NCI-H526 treated with DMSO at 0.1 percent for 48 hours (cell line): Measurements from ENCODE around the gene ADIG.
A peak's percentile ranks its signal among the peaks of the same experiment; 100 is the strongest.

ENCODE experiments used
- DNase-seq: peaks from one replicate; lab custom pipeline; 2025; lab: John Stamatoyannopoulos, UW

ADIG gene

DNA sequence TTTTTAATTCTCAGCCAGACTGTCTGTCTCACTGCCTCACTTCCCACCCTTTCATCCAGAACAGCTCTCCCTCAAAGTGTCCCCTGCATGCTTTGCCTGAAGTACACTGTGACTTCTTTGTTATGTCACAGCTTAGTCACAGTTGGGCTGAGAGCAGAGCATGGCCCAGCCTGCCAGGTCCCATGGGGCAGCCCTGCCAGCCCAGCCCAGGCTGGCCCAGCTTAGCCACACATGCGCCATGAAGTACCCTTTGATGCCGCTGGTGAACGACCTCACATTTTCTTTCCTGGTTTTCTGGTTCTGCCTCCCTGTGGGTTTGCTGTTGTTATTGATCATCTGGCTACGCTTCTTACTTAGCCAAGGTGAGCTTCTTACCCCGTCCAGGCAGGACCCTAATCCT, at the start of gene ADIG:
Gene ADIG, plus strand, starts transcription at position 185 of the 400 bp plus-strand sequence. Its CDS starts 54 bp downstream, at position 239.
- DNase-seq = peak; percentile 35

DNA sequence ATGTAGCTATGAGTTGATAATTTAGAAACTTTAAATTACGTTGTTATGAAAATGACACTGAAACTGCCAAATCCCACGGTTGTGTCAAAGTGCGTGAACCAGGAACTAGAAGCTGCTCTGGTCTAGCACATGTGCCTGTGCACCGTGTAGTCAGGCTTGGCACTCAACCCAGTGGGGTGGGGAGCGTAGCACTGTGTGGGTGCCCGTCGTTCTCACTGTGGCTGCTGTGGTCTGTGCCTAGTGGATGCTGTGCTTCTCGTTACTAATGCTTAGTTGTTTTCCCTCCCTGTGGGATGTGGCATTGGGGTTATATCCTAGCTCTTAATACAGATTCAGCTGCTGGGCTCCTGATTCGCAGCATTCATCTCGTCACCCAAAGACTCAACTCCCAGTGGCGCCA, 46.2 kb upstream of the ADIG start:
- no peak for DNase-seq

DNA sequence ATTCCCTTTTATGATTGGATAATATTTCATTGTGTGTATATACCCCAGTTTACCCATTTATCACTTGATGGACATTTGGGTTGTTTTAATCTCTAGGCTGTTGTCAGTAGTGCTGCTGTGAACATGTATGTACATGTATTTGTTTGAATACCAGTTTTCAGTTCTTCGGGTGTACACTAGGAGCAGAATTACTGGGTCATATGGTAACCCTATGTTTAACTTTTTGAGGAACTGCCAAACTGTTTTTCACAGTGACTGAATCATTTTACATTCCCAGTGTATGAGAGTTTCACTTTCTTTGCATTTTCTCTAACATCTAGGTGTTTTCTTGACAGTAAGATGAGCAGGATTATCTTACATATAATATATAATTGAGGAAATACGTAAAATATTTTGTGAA, 44.7 kb upstream of the ADIG start:
- DNase-seq = no peak

DNA sequence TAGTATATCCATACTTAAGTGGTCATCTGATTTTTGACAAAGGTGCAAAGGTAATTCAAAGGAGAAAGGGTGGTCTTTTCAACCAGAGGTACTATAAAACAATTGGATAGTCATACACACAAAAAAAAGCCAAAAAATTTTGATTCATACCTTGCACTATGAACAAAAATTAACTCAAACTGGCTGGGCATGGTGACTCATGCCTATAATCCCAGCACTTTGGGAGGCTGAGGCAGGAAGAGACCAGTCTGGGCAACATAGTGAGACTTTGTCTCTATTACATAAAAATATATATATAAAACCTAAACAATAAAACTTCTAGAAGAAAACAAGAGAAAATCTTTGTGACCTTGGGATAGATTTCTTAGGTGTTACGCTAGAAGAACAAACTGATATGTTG, 43.8 kb upstream of the ADIG start:
- DNase-seq = no peak

DNA sequence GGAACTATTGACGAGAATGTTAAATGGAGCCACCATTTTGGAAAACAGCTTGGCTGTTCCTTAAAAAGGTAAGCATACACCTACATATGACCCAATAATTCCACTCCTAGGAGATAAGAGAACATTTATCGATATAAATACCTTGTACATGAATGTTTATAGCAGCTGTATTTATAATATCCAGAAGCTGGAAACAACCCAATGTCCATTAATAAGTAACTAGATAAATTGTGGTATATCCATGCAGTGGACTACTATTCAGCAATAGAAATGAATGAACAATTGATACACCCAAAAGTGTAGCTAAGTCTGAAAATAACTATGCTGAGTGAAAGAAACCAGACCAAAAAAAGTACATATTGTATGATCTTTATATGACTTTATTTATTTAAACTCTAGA, 42.2 kb upstream of the ADIG start:
- DNase-seq = no peak

DNA sequence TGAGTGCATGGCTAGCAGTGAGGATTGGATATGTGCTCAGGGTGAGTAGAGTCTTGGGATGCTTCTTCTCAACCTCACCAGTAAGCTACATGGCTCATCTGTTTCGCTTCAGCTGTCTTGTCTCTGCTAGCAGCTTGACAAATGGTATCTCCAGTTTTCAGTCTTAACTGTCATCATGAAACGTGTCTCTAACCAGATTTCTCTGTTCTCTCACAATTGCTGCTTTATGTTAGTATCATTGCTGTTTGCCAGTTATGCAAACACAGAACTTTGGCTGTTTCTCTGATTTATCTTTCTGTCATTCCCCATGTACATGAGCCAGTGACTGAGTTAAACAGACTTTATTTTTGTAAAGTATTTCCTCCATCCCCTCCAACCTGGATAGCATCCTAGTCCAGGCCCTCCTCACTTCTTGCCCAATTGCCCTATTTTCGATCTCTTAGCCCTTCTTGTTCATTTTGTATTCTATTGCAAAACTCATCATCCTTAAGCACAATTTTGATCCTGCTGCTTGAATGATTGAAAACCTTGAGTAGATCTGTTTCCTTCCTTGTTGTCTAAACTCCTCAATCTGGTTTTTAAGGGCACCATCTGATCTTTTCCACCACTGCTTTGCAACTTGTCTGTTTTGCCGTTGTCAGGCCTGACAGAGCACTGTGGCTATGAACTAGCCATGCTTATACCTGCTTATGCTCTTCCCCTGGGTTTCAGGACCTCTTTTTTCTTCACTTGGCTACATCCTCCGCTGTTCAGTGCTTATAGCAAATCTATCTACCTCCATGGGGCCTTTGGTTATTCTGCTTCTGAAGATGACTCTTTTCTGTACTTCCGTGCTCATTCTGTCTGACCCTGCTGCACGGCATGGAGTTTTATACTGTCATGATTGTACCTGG, 37.7 kb upstream of the ADIG start:
- peak; percentile 24 for DNase-seq

DNA sequence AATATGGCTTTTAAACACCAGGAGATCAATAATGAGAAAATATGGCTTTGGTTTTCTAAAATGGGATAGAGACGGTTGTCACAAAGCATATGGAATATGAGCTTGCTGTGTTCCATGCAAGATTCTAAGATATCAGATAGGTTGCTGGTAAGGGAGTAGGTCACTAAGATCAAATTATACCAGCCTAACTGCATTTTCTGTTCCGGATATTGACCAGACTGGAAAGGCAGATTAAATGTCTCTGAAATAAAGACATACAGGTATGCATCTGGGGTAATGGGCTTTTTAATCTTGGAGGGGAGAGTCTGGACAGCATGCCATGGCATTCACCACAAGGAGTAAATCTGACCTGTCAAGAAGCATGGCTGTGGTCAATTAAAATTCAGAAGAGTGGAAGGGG, 35.2 kb upstream of the ADIG start:
- DNase-seq = no peak

DNA sequence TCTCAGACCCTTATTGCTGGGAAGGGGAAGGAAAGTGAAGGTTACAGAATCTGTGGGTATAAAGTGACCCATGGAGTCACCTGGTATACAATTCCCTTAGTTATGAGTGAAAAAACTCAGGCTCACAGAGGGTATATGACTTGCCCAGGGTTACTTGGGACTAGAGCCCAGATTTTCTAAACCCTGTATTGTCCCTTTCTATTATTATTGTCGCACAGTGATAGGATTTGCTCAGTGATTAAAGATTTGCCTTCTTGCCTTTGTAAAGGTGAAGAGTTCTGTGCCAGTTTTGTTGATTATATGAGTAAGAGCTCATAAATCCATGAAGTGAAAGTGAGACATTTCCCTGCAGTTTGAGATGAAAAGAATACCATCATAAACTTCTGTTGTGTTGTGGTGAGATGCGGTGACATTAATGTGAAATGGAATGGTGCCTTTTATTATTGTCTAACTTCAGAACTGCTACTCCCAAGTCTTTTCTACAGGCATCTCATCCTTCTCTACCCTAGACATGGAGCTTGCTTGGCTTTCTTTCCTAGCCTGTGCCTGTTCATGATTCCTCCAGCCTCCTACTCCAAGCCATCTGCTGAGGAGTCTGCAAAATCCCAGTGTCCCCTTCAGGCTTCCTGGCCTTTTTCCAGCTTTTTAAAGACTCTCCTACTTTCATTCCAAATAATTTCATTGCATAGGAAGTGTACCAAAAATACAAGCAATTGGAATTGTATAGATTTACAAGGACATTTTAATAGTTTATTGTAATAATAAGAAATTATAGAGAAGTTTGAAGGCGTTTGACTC, 33.5 kb upstream of the ADIG start:
- no peak for DNase-seq

DNA sequence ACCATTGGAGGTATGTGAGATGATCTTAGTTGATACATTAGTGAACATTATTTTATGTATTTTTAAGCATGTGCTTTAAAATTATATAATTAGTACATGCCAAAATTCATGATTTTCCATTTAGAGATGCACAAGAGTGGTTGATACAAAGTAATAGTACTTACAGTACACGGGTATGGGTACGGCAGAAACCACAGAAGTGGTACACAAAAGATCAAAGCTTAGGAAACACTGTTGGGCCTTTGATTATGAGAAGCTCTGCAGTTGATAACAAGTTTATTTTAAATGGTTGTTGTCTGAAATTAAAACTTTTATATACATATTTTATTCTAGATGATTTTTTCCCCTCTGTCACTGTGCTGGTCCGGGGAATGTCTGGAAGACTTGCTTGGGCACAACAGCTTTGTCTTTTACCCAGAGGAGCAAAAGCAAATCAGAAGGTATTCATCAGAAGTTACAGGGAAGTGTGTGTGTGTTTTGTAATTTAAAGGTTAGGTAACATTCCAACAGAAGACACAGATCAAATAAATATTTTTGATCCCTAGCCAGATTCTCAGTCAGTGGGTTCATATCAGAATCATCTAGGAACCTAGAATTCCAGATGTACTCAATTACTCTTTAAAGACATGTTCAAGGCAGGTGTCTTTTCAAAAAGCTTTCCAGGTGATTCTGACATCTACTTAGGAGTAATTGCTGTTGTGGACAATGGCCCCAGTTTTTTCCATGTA, 32.5 kb upstream of the ADIG start:
- no peak for DNase-seq

DNA sequence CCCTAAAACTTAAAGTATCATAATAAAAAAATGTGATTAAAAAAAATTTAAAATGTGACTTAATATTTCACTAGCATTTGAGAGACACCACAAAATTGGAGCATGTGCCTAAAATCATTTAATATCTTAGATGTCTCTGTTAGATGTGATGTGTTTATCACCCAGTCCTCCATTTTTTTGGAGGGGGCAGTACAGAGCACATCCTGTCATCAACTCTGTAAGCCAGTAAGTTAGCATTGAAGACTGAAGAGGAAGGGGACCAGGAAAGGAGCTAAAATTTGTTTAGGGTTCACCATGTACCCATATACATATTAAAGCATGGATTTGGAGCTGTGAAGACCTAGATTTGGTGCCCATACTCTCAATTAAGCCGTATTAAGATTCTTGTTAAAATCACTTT, 30.7 kb upstream of the ADIG start:
- DNase-seq = no peak

DNA sequence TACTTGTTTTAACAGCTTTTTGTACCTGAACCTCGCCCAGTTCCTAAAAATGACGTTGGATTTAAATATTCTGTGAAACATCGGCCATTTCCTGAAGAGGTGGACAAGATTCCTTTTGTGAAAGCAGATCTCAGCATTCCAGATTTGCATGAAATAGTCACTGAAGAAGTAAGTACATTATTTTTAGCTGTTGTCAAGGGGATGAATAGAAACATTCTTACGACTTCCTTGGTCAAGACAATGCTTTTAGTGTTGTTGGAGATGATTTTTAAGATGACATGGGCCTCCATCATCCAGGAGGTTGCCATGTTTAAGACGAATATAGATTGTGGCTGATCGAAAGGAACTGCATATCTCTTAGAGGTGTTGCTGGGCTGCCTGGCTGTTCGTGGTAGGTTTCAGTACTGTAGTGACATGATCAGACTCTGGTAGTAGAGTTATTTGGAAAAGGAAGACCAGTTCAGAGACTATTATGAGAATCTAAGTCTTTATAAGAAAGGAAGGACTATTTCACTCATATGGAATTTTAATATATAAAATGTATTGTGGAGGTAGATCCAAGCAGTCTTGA, 29.9 kb upstream of the ADIG start:
- DNase-seq = no peak

DNA sequence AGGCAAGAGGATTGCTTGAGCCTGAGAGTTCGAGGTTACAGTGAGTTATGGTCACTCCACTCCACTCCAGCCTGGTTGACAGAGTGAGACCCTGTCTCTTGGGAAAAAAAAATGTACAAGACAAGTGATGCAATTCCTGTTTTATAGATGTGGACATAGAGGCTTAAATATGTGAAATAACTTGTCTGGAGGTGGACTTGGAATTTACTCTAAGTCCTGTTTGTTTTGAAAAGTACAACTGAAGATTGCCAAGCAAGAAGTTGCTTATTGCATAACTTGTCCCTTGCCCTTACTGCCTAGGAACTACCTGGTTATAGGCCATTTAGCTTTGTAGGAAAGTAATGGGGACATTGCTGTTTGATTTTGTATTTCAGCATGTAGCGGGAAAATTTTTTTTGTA, 26.0 kb upstream of the ADIG start:
- no peak for DNase-seq

DNA sequence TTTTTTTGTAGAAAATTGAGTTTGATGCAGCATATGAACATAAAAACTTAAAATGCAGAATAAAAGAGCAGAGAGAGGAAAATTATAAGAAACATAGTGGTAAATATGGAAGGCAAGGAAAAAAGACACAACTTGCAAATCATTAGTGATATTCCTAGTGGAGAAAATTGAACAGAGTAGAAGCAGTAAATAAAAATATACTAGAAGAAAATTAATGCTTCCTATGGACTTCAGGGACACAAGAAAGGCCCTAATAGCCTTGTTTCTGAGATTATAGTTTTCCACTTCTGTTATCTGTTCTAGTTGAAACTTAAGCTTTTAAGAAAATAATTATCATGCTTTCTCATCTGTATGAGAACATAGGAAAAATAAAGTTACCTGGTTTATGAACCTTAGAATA, 25.6 kb upstream of the ADIG start:
- DNase-seq = no peak

DNA sequence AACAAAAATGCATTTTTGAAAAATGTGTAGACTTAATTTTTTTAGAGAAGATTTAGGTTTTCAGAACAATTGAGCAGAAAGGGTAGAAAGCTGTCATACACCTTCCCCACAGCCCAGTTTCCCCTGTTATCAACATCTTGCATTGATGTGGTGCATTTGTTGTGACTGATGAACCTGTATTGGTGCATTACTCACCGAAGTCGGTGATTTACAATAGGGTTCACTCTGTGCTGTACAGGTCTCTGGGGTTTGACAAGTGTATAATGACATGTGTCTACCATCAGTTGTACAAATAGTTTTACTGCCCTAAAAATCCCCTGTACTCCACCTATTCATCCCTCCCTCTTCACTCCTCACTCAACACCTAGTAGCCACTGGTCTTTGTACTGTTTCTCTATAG, 23.8 kb upstream of the ADIG start:
- DNase-seq = no peak

DNA sequence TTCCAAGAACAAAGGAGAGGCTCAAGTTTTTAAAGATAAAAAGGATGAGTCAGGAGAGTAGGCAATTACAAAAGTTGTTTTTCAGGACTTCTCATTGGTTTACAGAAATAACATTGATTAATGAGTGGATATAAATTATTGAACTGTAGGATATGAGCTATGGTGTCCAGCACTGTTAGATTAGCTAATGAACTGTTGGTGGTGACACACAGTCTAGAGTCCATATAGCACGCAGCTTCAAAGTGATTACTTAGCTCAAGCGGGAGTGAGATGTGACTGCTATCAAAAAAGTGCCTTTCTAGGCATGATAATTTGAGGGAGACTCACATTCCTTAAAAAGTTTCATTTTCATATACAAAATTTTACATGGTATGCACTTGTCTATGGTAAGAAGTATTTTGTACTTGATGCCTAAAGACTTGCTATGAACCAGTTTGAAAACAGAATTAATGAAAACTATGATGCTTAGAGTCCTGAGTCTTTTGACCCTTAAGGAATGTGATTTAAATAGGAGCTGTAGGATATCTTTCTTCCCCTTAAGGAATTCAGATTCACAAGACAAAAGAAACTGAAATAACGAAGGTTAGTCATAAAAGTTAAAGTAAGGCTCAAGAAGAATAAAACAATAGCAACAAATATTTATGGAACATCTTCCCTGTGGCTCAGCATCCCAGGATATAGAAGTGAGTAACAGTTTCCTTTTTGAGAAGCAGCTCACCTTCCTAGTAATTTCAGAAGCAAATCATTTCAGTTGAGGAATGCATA, 22.2 kb upstream of the ADIG start:
- DNase-seq = no peak

DNA sequence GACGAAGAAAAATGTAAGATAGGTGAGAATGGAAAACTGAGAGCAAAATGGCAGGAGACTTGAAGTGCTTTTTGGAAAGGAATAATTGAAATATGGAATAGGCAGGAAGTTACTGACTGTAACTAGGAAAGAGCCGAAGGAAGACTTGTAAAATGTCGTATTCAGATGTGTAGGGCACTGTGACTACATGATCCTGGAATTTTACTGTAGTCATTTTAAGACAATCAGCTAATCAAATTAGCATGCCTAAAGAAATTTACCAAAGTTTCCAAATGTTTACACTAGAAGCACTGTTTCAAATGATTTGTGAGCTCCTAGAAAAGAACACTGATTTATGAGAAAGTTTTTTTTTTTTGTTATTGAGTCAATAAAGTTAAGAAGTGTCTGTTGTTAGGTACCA, 21.2 kb upstream of the ADIG start:
- DNase-seq = no peak

DNA sequence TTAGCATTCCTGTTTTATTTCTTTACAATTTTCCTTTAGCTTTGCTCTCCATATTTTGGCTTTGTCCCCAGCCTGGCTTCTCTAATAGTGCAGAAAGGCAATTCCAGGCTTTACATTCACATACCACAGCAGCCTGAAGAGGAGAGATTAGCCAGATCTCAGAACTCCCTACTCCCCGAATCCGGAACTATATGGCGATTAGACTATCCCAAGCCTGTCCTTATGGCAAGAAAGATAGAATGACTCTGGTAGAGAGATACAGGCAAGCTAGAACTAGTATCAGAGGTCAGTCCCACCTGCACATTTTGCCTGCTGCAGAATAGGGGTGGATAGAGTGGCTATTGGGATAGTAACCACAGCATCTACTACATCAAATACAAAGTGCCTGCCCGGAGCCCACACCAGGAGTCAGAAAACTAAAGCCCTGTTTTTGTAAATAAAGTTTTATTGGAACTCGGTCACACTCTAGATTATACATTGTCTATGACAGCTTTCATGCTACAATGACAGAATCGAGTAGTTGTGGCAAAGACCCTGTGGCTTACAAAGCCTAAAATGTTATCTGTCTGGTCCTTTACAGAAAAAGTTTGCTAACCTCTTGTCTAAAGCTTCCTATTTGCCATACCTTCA, 17.1 kb upstream of the ADIG start:
- DNase-seq = no peak

DNA sequence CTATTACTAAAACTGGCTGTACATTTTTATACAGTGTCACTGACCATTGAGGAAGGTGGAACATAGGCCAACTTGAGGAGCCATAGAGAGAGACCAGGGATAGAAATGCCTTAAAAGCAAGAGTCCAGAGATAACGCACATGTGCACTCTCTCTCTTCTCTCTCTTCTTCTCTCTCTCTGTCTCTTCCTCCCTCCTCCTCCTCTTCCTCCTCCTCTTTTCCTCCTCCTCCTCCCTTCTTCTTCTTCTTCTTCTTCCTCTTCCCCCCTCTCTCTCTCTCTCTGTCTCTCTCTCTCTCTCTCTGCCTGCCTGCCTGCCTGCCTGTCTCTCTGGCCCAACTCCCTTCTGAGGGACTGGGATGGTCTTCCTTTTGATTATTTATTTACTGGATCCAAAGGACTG, 16.3 kb upstream of the ADIG start:
- no peak for DNase-seq

DNA sequence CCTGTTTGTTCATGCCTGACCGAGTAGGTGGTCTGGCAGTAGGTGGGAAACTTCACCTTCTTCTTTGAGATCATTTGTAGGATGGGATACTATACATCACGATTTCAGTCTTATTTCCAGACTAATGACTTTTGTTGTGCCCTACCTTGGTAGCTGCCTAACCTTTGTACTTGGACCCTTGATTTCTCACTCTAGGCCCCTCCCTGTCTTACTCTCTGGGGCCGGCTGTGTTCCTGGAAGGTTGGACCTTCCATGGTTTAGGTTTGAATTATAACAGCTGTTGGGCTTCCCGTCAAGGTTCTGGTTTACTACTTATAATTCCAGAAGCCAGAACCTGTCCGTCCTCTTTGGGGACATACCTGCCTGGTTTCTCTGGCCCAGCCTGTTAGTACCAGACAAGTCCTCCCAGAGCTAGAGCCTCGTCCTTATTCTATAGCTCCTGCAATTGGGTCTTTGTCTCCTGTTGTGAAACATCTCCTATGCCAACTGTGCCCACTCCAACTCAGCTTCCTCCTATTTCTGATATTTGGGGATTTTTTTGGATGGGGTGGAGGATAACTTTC, 14.9 kb upstream of the ADIG start:
- no peak for DNase-seq

DNA sequence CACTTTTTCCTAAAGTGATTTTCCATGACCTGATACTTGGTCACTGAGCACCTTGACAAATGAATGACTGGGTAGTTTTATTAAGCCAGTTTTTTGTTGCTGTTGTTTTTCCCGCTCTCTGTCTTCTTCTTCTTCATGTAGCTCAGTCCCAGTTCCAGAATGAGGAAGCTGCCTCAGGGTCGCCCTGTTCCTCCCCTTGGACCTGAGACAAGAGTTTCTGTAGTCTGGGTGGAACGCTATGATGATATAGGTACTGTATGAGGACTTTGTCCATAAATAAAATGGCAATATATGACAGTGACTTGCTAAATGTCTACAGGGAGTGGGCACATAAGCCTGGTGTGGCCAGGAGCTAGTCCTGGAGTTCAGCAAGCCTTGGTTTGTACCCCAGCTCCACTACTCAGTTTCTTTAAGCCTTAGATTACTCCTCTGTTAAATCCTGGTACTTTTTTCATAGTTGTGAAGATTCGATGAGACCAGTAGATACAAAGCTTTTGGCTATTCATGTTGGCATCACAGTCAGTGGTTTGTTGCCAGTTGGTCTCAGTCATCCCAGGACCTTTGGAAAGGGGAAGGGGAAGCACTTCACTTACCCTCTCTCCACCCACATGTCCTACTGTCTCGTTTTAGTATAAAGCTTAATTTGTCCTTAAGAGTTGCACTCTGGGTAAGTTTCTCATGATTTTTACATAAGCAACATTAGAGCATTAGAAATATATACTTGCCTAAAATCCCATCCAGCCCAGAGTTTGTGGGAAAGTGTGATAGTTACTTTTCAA, 11.1 kb upstream of the ADIG start:
- no peak for DNase-seq
